ENCODE data around the gene CDH4.

The CDH4 gene

GRCh38 chr20:61760731-61761130, 508.7 kb downstream of the CDH4 start:
- no peak for DNase-seq

GRCh38 chr20:61761453-61762166, 509.5 kb downstream of the CDH4 start:
- DNase-seq, result no peak

- DNase-seq, result no peak
Observed at GRCh38 chr20:61762167-61762710, 510.2 kb downstream of the CDH4 start.

GRCh38 chr20:61762886-61763739, 511.1 kb downstream of the CDH4 start:
- no peak for DNase-seq

- no peak for DNase-seq
Observed at GRCh38 chr20:61763740-61764400, 511.8 kb downstream of the CDH4 start.

- no peak for DNase-seq
Observed at GRCh38 chr20:61764471-61765025, 512.5 kb downstream of the CDH4 start.

GRCh38 chr20:61765081-61765870, 513.2 kb downstream of the CDH4 start:
- DNase-seq, result no peak

- no peak for DNase-seq
Observed at GRCh38 chr20:61765871-61766654, 514.0 kb downstream of the CDH4 start.

GRCh38 chr20:61766921-61767610, 515.0 kb downstream of the CDH4 start:
- DNase-seq, result no peak

- no peak for DNase-seq
Observed at GRCh38 chr20:61767761-61768494, 515.9 kb downstream of the CDH4 start.

GRCh38 chr20:61768571-61769285, 516.7 kb downstream of the CDH4 start:
- DNase-seq, result no peak

- no peak for DNase-seq
Observed at GRCh38 chr20:61769286-61769832, 517.3 kb downstream of the CDH4 start.

GRCh38 chr20:61770113-61770585, 518.1 kb downstream of the CDH4 start:
- DNase-seq, result no peak

- DNase-seq, result no peak
Observed at GRCh38 chr20:61771805-61772350, 519.8 kb downstream of the CDH4 start.

- no peak for DNase-seq
Observed at GRCh38 chr20:61772828-61773631, 521.0 kb downstream of the CDH4 start.

- no peak for DNase-seq
Observed at GRCh38 chr20:61773926-61774587, 522.0 kb downstream of the CDH4 start.

- no peak for DNase-seq
Observed at GRCh38 chr20:61775423-61775822, 523.4 kb downstream of the CDH4 start.

Data from CD4-positive, alpha-beta T cell treated with Interleukin-17A for 1 hour (primary cell).